K562 (cell line): ENCODE measurements around the gene RSU1. TPM values are rescaled to one million over a fixed set of nuclear protein-coding genes. Genes with fewer than 3 reads are reported as not detected.
A peak's percentile ranks its signal among the peaks of the same experiment; 100 is the strongest.

Experiments used
- ATAC-seq: fragments of 200-7000 bp; cut with Tn5 transposase; 3 replicates; pipeline ENCODE4 v1.9.1; 2020; ENCODE audit warnings: moderate library complexity
- BruUV-seq: library from RNA; stranded (reverse); fragments of 400-500 nt; replicated peaks from 2 replicates; lab custom pipeline; 2021; lab: Mats Ljungman, UMichigan
- CTCF ChIA-PET: fragments of 300-600 bp; formaldehyde crosslinking; extraction: SDS; loops from one replicate; lab custom pipeline; 2021; ENCODE audit warnings: low intra/inter-chr PET ratio; lab: Yijun Ruan, JAX
- POLR2A ChIA-PET: fragments of 300-600, 350-650 bp; sonication (Branson Sonifier 250); formaldehyde crosslinking; extraction: SDS; loops from one replicate; lab custom pipeline; 2021; ENCODE audit warnings: antibody characterized with exemption, inconsistent platforms; lab: Yijun Ruan, JAX
- DNase-seq, 4 experiments: peaks; one replicate each; pipeline versions ENCODE4 v3.0.0 to v3.0.0-alpha.2; 2011 to 2018; ENCODE audit warnings: low spot score in 3 of 4, mixed read lengths in 3 of 4; ENCODE audit errors: extremely low read depth in 1 of 4
- FAIRE-seq: peaks from 2 replicates; lab custom pipeline; 2011; peaks lifted over from hg19 to GRCh38; lab: Jason Lieb, UNC
- H2AFZ ChIP-seq: 2 replicates; pipeline ENCODE4 v1.6.0; 2011; ENCODE audit warnings: low read depth, low read length, control low read depth, inconsistent platforms
- H3K27ac ChIP-seq: fragments of 200-600 bp; 3 replicates; pipeline ENCODE4 v1.8.0; 2011; ENCODE audit warnings: low read depth, mild to moderate bottlenecking, control low read depth, inconsistent platforms, low read length, moderate library complexity, mixed read lengths; ENCODE audit errors: extremely low read depth
- H3K27me3 ChIP-seq, 2 experiments: fragments of 300-600 bp in 1 of 2; 2 replicates in 1 of 2; 3 replicates in 1 of 2; pipeline versions ENCODE4 v1.6.0 to v1.8.0; 2011; ENCODE audit warnings: inconsistent platforms in 2 of 2, low read length in 2 of 2, mild to moderate bottlenecking in 1 of 2, mixed read lengths in 1 of 2, moderate library complexity in 1 of 2; ENCODE audit not compliant: control insufficient read depth in 2 of 2, insufficient read depth in 2 of 2
- H3K36me3 ChIP-seq: fragments of 300-600 bp; 3 replicates; pipeline ENCODE4 v1.8.0; 2011; ENCODE audit warnings: mild to moderate bottlenecking, low read length, inconsistent platforms; ENCODE audit not compliant: control insufficient read depth, insufficient read depth
- H3K4me1 ChIP-seq, 2 experiments: fragments of 200-600 bp in 1 of 2; replicated peaks in 1 of 2; 2 replicates in 1 of 2; 3 replicates in 1 of 2; pipeline versions ENCODE4 v1.5.1 to v1.8.0; 2011; ENCODE audit warnings: inconsistent platforms in 2 of 2, low read length in 2 of 2, mild to moderate bottlenecking in 1 of 2, mixed read lengths in 1 of 2, moderate library complexity in 1 of 2; ENCODE audit not compliant: control insufficient read depth in 2 of 2, insufficient read depth in 2 of 2
- H3K4me2 ChIP-seq: 2 replicates; pipeline ENCODE4 v1.6.1; 2011; ENCODE audit warnings: low read length, control low read depth, inconsistent platforms, mixed read lengths; ENCODE audit not compliant: insufficient read depth
- H3K4me3 ChIP-seq: fragments of 200-600 bp; sonication (generic), shearing (Covaris generic); 2 replicates; pipeline ENCODE4 v1.5.1; 2016; ENCODE audit warnings: control low read depth, inconsistent platforms
- H3K79me2 ChIP-seq: fragments of 200-600 bp; 3 replicates; pipeline ENCODE4 v1.8.0; 2011; ENCODE audit warnings: low read length, inconsistent platforms; ENCODE audit not compliant: control insufficient read depth, insufficient read depth
- H3K9ac ChIP-seq, 2 experiments: 2 replicates each; pipeline versions ENCODE4 v1.6.0 to v1.6.1; 2011; ENCODE audit warnings: low read depth in 2 of 2, low read length in 2 of 2, control low read depth in 1 of 2, inconsistent platforms in 1 of 2, mild to moderate bottlenecking in 1 of 2, mixed read lengths in 1 of 2; ENCODE audit not compliant: insufficient read depth in 1 of 2
- H3K9me1 ChIP-seq: one replicate; pipeline ENCODE4 v1.6.0; 2011; ENCODE audit warnings: inconsistent platforms, mild to moderate bottlenecking, low read length, moderate library complexity; ENCODE audit not compliant: control insufficient read depth, insufficient read depth
- H3K9me3 ChIP-seq: replicated peaks from 2 replicates; pipeline ENCODE4 v1.5.1; 2011; ENCODE audit warnings: low read depth, low read length, inconsistent platforms; ENCODE audit not compliant: control insufficient read depth, insufficient read depth
- H4K20me1 ChIP-seq: replicated peaks from 2 replicates; pipeline ENCODE4 v1.6.1; 2011; ENCODE audit warnings: low read length, inconsistent platforms, mixed read lengths; ENCODE audit not compliant: control insufficient read depth, insufficient read depth
- CBX1 ChIP-seq: sonication (generic); IDR thresholded peaks from 2 replicates; pipeline ENCODE4 v1.6.1; 2016; ENCODE audit warnings: antibody characterized with exemption, low read depth, mild to moderate bottlenecking
- ESRRA ChIP-seq: fragments of 450-650 bp; IDR thresholded peaks from 2 replicates; pipeline ENCODE4 v1.6.1; 2014; ENCODE audit warnings: low read depth, mild to moderate bottlenecking, moderate library complexity, borderline replicate concordance
- GABPB2 ChIP-seq: fragments of 250-450 bp; sonication (Bioruptor Pico); conservative IDR thresholded peaks from 2 replicates; pipeline ENCODE4 v1.5.1; 2021; ENCODE audit warnings: mild to moderate bottlenecking
- GATA2 ChIP-seq: sonication (generic); formaldehyde crosslinking; IDR thresholded peaks from 2 replicates; pipeline ENCODE4 v1.4.0; 2020; ENCODE audit warnings: mild to moderate bottlenecking, missing genetic modification reagents
- KHSRP ChIP-seq: fragments of 450-650 bp; IDR thresholded peaks from 2 replicates; pipeline ENCODE4 v1.6.1; 2017
- MCM3 ChIP-seq: fragments of 450-650 bp; IDR thresholded peaks from 2 replicates; pipeline ENCODE4 v1.6.1; 2016
- NFE2 ChIP-seq: IDR thresholded peaks from 2 replicates; pipeline ENCODE4 v1.6.1; 2014; ENCODE audit warnings: antibody characterized with exemption, low read depth
- POLR2B ChIP-seq: fragments of 450-650 bp; IDR thresholded peaks from 2 replicates; pipeline ENCODE4 v1.6.1; 2018; ENCODE audit warnings: low read depth; ENCODE audit not compliant: partially characterized antibody
- PURB ChIP-seq: sonication (generic); formaldehyde crosslinking; IDR thresholded peaks from 2 replicates; pipeline ENCODE4 v1.9.0; 2021; ENCODE audit warnings: low read depth, mild to moderate bottlenecking, missing genetic modification reagents
- RCOR1 ChIP-seq, 2 experiments: IDR thresholded peaks; 2 replicates each; pipeline ENCODE4 v1.6.1; 2012; ENCODE audit warnings: low read depth in 2 of 2, low read length in 2 of 2, borderline replicate concordance in 1 of 2, improper control_type of control experiment in 1 of 2
- RUNX1 ChIP-seq: sonication (generic); IDR thresholded peaks from 2 replicates; pipeline ENCODE4 v1.6.1; 2016; ENCODE audit warnings: antibody characterized with exemption, low read depth
- SMARCB1 ChIP-seq: IDR thresholded peaks from 2 replicates; pipeline ENCODE4 v1.6.1; 2011; ENCODE audit warnings: improper control_type of control experiment, low read depth; ENCODE audit not compliant: insufficient read length
- SRSF9 ChIP-seq: fragments of 200-400 bp; formaldehyde crosslinking; IDR thresholded peaks from 2 replicates; pipeline ENCODE4 v1.6.1; 2017; ENCODE audit warnings: low read depth, low read length, borderline replicate concordance
- TAF1 ChIP-seq: IDR thresholded peaks from 2 replicates; pipeline ENCODE4 v1.6.1; 2011; ENCODE audit warnings: mild to moderate bottlenecking, low read length, moderate library complexity; ENCODE audit not compliant: insufficient read depth, control insufficient read depth, severe bottlenecking; ENCODE audit errors: extremely low read depth
- TCF7 ChIP-seq: sonication (generic); IDR thresholded peaks from 2 replicates; pipeline ENCODE4 v1.6.1; 2016; ENCODE audit warnings: antibody characterized with exemption, borderline replicate concordance
- ZC3H11A ChIP-seq: IDR thresholded peaks from 2 replicates; pipeline ENCODE4 v1.6.1; 2012; ENCODE audit warnings: low read depth, low read length, improper control_type of control experiment
- ZC3H4 ChIP-seq: sonication (generic); formaldehyde crosslinking; IDR thresholded peaks from 2 replicates; pipeline ENCODE4 v1.9.0; 2021; ENCODE audit warnings: missing genetic modification reagents, borderline replicate concordance
- ZNF445 ChIP-seq: fragments of 250-450 bp; sonication (Bioruptor Pico); IDR thresholded peaks from 2 replicates; pipeline ENCODE4 v1.4.0; 2020; ENCODE audit warnings: low read depth, mild to moderate bottlenecking, moderate library complexity
- ZNF76 ChIP-seq: fragments of 250-450 bp; sonication (Bioruptor Pico); IDR thresholded peaks from 2 replicates; pipeline ENCODE4 v1.4.0; 2020; ENCODE audit warnings: mild to moderate bottlenecking, moderate library complexity, borderline replicate concordance
- WGBS: fragments of 100-300 bp; shearing (Covaris generic); methylation state at CpG from one replicate; pipeline ENCODE4 v1.1.6; 2016; ENCODE audit warnings: low coverage, mixed read lengths; ENCODE audit not compliant: insufficient coverage; ENCODE audit errors: missing lambda C conversion rate; 5-methylcytosine and 5-hydroxymethylcytosine counted together
- in situ Hi-C: fragments of 300-500 bp; cut with MboI; formaldehyde crosslinking; loops from 4 replicates; pipeline ENCODE4 v1.15.0; 2018; ENCODE audit warnings: inconsistent platforms, mixed read lengths
- intact Hi-C: fragments of 100-400 bp; cut with micrococcal nuclease; formaldehyde crosslinking; loops from 2 replicates; pipeline ENCODE4 v1.14.2; 2022
- polyA plus RNA-seq, 8 experiments: library from polyadenylated mRNA; depleted of rRNA in 4 of 8; stranded (reverse) in 5 of 8; unstranded in 3 of 8; fragments of >200 nt; fragmentation: Nextera tagmentation in 2 of 8; fragmentation: Illumina TruSeq in 1 of 8; extraction: Ambion mirVana in 2 of 8; extraction: Trizol in 1 of 8; gene quantifications; 2 replicates each; pipeline versions ENCODE4 v1.2.1 to v1.2.3, GENCODE V29; 2011 to 2014; ENCODE audit warnings: inconsistent platforms in 1 of 8, missing spikeins in 1 of 8
- total RNA-seq, 7 experiments: library from RNA; depleted of rRNA in 6 of 7; stranded (reverse); fragments of >200 nt in 6 of 7; fragmentation: Illumina TruSeq in 2 of 7; extraction: Trizol in 2 of 7; gene quantifications; 2 replicates each; pipeline versions ENCODE4 v1.2.1 to v1.2.3, GENCODE V29; 2011 to 2021; ENCODE audit warnings: low replicate concordance in 1 of 7
- TF ChIP-seq, protein P1 (sequence below), 2 experiments: IDR thresholded peaks; 2 replicates each; pipeline ENCODE4 v1.6.1; 2011; ENCODE audit warnings: borderline replicate concordance in 1 of 2, control low read depth in 1 of 2, low read depth in 1 of 2, low read length in 1 of 2, mild to moderate bottlenecking in 1 of 2, mixed read lengths in 1 of 2, moderate library complexity in 1 of 2; ENCODE audit not compliant: insufficient read depth in 1 of 2, insufficient read length in 1 of 2, poor library complexity in 1 of 2, severe bottlenecking in 1 of 2; ENCODE audit errors: extremely low read depth in 1 of 2
- TF ChIP-seq, protein P2 (sequence below), 2 experiments: fragments of 450-650 bp in 1 of 2; sonication (generic) in 1 of 2; formaldehyde crosslinking in 1 of 2; IDR thresholded peaks in 1 of 2; conservative IDR thresholded peaks in 1 of 2; 2 replicates each; pipeline versions ENCODE4 v1.6.1 to v1.8.1; 2016 to 2023; ENCODE audit warnings: mild to moderate bottlenecking in 2 of 2, moderate library complexity in 2 of 2, inconsistent platforms in 1 of 2, missing genetic modification reagents in 1 of 2

RSU1 gene
- total and polyA plus RNA-seq, 9 of the 15 experiments (the other 6 are each of a cell fraction or from before 2014, with no cell fraction given), result 18.8 to 67.3 (median 31.5) TPM

DNA sequence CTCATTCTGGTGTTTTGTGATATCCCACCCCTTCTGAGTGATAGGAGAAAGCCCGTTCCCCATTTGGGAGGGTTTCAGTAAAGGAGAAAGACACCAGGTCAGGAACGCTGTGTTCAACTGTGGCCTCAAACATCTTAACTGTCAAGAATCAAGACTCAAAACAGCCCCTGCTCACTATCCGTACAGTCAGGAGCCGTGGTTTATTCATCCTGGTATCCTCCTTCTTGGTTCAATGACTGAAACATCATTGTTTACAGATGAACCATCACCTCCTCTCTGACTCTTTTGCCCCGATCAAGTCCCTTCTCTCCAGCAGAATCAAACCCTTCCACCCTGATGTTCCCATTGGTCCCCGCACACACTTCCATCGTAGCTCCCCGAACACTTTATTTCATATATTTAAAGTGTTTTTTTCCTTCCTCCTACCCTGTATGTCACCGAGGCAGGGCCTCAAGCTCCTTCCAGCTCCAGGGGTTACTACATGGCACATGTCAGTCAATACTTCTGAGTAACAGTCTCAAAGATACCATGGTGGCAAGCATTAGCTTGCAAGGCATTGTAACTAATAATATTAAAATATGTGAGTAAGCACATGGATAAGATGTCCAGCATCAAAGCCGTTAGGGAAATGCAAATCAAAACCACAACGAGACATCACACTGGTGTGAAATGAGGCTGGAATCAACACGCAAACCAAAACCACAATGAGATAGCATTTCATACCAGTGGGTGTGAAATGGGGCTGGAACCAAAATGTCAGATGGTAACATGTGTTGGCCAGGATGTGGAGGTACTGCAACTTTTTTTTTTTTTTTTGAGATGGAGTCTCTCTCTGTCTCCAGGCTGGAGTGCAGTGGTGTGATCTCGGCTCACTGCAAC, 170.8 kb downstream of the RSU1 start:
- no peak overlapping the region for H3K9ac ChIP-seq
- no TSS peak for BruUV-seq
- H3K36me3 ChIP-seq, result no peaks in the 10 kb centered on the region
- ATAC-seq (no peak; the same call in 2 of the 3 replicates), FAIRE-seq (no peak), DNase-seq (no peak)
- intact Hi-C loops, result no loop called here
- H3K4me2 ChIP-seq, result no peak overlapping the region
- no peaks in the 10 kb centered on the region for H3K4me1 ChIP-seq
- no peaks in the 10 kb centered on the region for H4K20me1 ChIP-seq
- CTCF ChIA-PET, result no interaction called here
- in situ Hi-C loops, result no loop called here
- no peak overlapping the region for H3K4me3 ChIP-seq
- H3K27me3 ChIP-seq, result no peaks in the 10 kb centered on the region
- no peaks in the 10 kb centered on the region for H3K79me2 ChIP-seq
- POLR2A ChIA-PET, result no interaction called here
- WGBS, result 8% methylated on average over 13 of the region's 13 CpGs
- no peaks in the 10 kb centered on the region for H3K9me3 ChIP-seq
- H3K9me1 ChIP-seq, result no peaks in the 10 kb centered on the region
- H3K27ac ChIP-seq, result no peak overlapping the region
- no peak overlapping the region for H2AFZ ChIP-seq
- TF ChIP-seq ZNF445 (CRISPR knock-in tag) (no peak), GATA2 (no peak), SMARCB1 (no peak), NFE2 (peak; percentile 81), ZC3H11A (no peak), GABPB2 (CRISPR knock-in tag) (no peak), PURB (CRISPR knock-in tag) (no peak), POLR2B (no peak), CBX1 (no peak), ZC3H4 (CRISPR knock-in tag) (no peak), TCF7 (no peak), SRSF9 (no peak), ZNF76 (CRISPR knock-in tag) (no peak), RUNX1 (no peak), ESRRA (peak; percentile 59; the same call in 1 of the 2 replicates), RCOR1 (IDR thresholded peaks at IDR 0.05; ENCODE audit: borderline replicate concordance in 1 of 2, low read depth in 2 of 2, low read length in 2 of 2) (no peak), TAF1 (no peak), KHSRP (no peak), MCM3 (no peak)
- TF ChIP-seq, protein P1, sequence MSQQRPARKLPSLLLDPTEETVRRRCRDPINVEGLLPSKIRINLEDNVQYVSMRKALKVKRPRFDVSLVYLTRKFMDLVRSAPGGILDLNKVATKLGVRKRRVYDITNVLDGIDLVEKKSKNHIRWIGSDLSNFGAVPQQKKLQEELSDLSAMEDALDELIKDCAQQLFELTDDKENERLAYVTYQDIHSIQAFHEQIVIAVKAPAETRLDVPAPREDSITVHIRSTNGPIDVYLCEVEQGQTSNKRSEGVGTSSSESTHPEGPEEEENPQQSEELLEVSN (IDR thresholded peaks at IDR 0.05; ENCODE audit: borderline replicate concordance in 1 of 2, extremely low read depth in 1 of 2, insufficient read depth in 1 of 2, insufficient read length in 1 of 2, low read depth in 1 of 2, low read length in 1 of 2, poor library complexity in 1 of 2, severe bottlenecking in 1 of 2), result no peak
- TF ChIP-seq, protein P2, sequence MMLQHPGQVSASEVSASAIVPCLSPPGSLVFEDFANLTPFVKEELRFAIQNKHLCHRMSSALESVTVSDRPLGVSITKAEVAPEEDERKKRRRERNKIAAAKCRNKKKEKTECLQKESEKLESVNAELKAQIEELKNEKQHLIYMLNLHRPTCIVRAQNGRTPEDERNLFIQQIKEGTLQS (IDR thresholded peaks at IDR 0.05), result no peak
- TF ChIP-seq, protein P2 (CRISPR knock-in tag; conservative IDR thresholded peaks at IDR 0.05), result no peak
